SJCRH30 (cell line): ENCODE measurements around the gene VCL. TPM values are rescaled to one million over a fixed set of nuclear protein-coding genes. Genes with fewer than 3 reads are reported as not detected.
A peak's percentile ranks its signal among the peaks of the same experiment; 100 is the strongest.
"Not testable (repeated sequence)": the region's sequence is repeated elsewhere in the genome, so short reads cannot be mapped to it uniquely, and the experiment has no call there.

ENCODE experiments used
- DNase-seq, 2 experiments: peaks; one replicate each; pipeline ENCODE4 v3.0.0-alpha.2; 2015 to 2020
- H3K27ac ChIP-seq: fragments of 250-450 bp; sonication (Bioruptor Pico); 2 replicates; pipeline ENCODE4 v1.5.1; 2020; ENCODE audit warnings: mild to moderate bottlenecking, moderate library complexity
- H3K27me3 ChIP-seq: fragments of 250-450 bp; sonication (Bioruptor Pico); 2 replicates; pipeline ENCODE4 v1.5.1; 2020; ENCODE audit warnings: mild to moderate bottlenecking, moderate library complexity
- H3K36me3 ChIP-seq: fragments of 250-450 bp; sonication (Bioruptor Pico); 2 replicates; pipeline ENCODE4 v1.5.1; 2020; ENCODE audit warnings: mild to moderate bottlenecking, moderate library complexity
- H3K4me1 ChIP-seq: fragments of 250-450 bp; sonication (Bioruptor Pico); 2 replicates; pipeline ENCODE4 v1.5.1; 2020; ENCODE audit warnings: mild to moderate bottlenecking, moderate library complexity
- H3K4me3 ChIP-seq: fragments of 250-450 bp; sonication (Bioruptor Pico); 2 replicates; pipeline ENCODE4 v1.5.1; 2020; ENCODE audit warnings: mild to moderate bottlenecking, moderate library complexity
- H3K9me3 ChIP-seq: fragments of 250-450 bp; sonication (Bioruptor Pico); replicated peaks from 2 replicates; pipeline ENCODE4 v1.5.1; 2020; ENCODE audit warnings: mild to moderate bottlenecking, moderate library complexity
- total RNA-seq: library from RNA; depleted of rRNA; stranded (reverse); fragments of >200 nt; shearing (Covaris generic); gene quantifications from 2 replicates; pipeline ENCODE4 v1.2.3, GENCODE V29; 2014

The VCL gene
- total RNA-seq, 1 experiment from 2014 or later, result 48.1 TPM

DNA sequence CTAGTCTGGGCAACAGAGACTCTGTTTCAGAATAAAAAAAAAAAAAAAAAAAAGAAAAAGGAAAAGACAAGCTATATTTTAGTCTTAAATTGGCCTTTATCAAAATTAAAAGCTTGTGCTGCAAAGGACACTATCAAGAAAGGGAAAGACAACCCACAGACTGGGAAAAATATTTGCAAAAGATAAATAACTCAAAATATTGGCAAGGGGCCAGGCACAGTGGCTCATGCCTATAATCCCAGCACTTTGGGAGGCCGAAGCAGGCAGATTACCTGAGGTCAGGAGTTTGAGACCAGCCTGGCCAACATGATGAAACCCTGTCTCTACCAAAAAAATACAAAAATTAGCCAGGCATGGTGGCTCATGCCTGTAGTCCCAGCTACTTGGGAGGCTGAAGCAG lies 34.3 kb downstream of the VCL start:
- DNase-seq, H3K36me3 ChIP-seq, H3K9me3 ChIP-seq, H3K27ac ChIP-seq, H3K27me3 ChIP-seq, H3K4me3 ChIP-seq: not testable (repeated sequence)
- H3K4me1 ChIP-seq, result peaks cover 20% of the 10 kb centered on the region

GRCh38 chr10:74032900-74033655 lies 35.2 kb downstream of the VCL start:
- Histone ChIP-seq H3K27ac (peak overlapping the region; percentile 45), H3K4me1 (peaks cover 20% of the 10 kb centered on the region), H3K36me3 (peaks cover 7% of the 10 kb centered on the region), H3K4me3 (no peak overlapping the region), H3K9me3 (no peaks in the 10 kb centered on the region), H3K27me3 (no peaks in the 10 kb centered on the region)
- no peak for DNase-seq

DNA sequence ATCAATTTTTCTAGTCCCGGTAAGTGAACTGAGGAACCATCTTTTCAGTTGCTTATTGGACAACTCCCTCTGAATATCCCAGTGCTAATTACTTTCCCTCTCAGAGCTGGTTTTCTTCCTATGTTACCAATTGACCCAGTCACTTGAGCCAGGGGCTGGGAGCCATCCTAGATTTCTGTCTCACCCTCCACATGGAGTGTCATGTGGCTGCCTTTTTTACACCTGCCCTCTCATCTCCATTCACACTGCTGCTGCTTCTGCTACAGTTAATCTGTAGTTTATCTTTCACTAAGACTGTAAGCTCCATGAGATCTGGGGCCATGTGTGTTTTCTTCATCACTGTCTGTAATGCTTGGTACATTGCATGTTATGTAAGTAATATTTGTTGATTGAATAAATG lies 35.8 kb downstream of the VCL start:
- no peak overlapping the region for H3K4me3 ChIP-seq
- no peaks in the 10 kb centered on the region for H3K9me3 ChIP-seq
- H3K27ac ChIP-seq, result peak overlapping the region; percentile 45
- H3K36me3 ChIP-seq, result peaks cover 10% of the 10 kb centered on the region
- H3K4me1 ChIP-seq, result peaks cover 20% of the 10 kb centered on the region
- peak; percentile 58 to 70 for DNase-seq
- no peaks in the 10 kb centered on the region for H3K27me3 ChIP-seq

DNA sequence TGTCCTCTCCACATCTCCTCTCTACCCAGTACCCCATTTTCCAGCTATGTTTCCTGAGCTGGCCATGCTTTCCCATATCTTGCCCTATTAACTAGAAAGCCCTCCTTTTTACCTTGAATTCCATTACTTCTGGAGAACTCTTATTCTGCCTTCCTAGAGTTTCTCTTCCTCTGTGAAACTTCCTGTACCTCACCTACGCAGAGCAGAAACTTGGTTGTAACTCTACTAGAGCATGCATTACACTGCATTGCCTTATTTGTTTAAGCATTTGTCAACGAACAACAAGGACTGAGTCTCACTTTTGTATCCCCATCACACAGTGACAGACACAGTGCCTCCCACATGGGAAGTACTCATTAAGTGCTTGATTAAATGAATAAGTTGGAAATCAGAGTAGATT lies 36.4 kb downstream of the VCL start:
- Histone ChIP-seq H3K9me3 (no peaks in the 10 kb centered on the region), H3K27me3 (no peaks in the 10 kb centered on the region), H3K27ac (no peak overlapping the region), H3K4me1 (peaks cover 18% of the 10 kb centered on the region), H3K4me3 (no peak overlapping the region), H3K36me3 (peaks cover 10% of the 10 kb centered on the region)
- no peak for DNase-seq

DNA sequence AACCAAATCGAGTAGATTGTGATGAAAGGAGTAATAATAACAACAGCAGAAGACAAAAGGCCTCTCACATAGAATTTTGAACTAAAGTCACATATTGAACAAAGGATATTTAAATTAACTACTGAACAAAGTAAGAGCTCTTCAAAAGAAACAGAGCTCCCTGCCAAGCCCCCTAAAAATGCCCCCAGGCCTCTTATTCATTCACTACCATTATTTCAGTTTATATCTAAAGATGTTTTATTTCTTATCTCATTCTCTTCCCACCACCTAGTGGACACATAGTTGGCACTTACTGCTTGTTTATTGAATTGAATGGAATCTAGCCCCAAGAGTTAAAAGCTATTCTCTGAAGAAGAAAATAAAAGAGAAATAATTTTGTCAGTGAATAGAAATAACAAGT lies 37.4 kb downstream of the VCL start:
- DNase-seq, result no peak
- Histone ChIP-seq H3K36me3 (peaks cover 6% of the 10 kb centered on the region; the same call in 1 of the 2 replicates), H3K9me3 (no peaks in the 10 kb centered on the region), H3K4me3 (no peak overlapping the region), H3K27me3 (no peaks in the 10 kb centered on the region), H3K27ac (no peak overlapping the region), H3K4me1 (peaks cover 13% of the 10 kb centered on the region)

DNA sequence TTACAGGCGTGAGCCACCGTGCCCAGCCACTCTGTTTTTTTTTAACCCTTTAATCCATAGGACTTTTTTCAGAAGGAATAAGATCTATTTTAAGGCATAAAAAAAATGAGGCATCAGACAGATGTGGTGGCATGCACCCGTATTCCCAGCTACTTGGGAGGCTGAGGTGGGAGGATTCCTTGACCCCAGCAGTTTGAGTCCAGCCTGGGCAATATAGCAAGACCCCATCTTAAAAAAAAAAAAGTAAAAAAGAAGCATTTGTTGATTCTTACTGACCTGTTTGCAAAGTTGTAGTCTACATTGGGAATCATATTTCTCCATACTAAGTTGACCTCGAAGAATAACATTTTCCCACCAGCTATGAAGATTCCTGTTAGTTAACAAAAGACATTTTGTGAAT lies 38.6 kb downstream of the VCL start:
- H3K27me3 ChIP-seq, result no peaks in the 10 kb centered on the region
- DNase-seq, result no peak
- peaks cover 13% of the 10 kb centered on the region for H3K4me1 ChIP-seq
- H3K27ac ChIP-seq, result no peak overlapping the region
- H3K4me3 ChIP-seq, result no peak overlapping the region
- H3K36me3 ChIP-seq, result peaks cover 6% of the 10 kb centered on the region; the same call in 1 of the 2 replicates
- no peaks in the 10 kb centered on the region for H3K9me3 ChIP-seq

DNA sequence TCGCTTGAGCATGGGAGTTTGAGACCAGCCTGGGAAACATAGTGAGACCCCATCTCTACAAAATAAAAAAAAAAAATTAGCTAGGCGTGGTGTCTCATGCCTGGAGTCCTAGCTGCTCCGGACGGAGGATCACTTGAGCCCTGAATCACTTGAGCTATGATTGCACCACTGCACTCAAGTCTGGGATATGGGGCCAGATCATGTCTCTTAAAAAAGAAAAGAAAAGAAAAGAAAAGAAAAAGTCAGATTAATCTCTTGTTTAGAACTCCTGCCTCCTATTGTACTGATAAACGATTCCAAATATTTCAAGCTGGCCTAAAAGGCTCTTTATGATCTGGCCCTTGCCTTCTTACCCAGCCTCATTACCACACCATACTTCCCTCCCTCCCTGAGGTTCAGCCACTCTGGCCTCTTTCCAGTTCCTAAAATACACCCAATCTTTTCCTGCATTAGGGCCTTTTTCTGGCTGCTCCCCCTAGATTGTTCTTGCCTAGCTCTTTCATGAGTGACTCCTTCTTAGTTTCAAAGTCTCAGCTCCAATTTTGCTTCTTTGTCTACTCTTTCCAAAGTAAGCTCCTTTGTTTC lies 41.7 kb downstream of the VCL start:
- DNase-seq, result peak in 1 of 2 experiments; percentile 33
- Histone ChIP-seq H3K36me3 (peaks cover 20% of the 10 kb centered on the region), H3K4me1 (no peaks in the 10 kb centered on the region), H3K27me3 (no peaks in the 10 kb centered on the region), H3K9me3 (no peaks in the 10 kb centered on the region), H3K4me3 (no peak overlapping the region), H3K27ac (no peak overlapping the region)

- Histone ChIP-seq H3K27me3 (no peaks in the 10 kb centered on the region), H3K4me3 (no peak overlapping the region), H3K36me3 (peaks cover 17% of the 10 kb centered on the region), H3K9me3 (no peaks in the 10 kb centered on the region), H3K27ac (no peak overlapping the region), H3K4me1 (no peaks in the 10 kb centered on the region)
- no peak for DNase-seq
Observed at GRCh38 chr10:74040200-74041126, 42.5 kb downstream of the VCL start.

DNA sequence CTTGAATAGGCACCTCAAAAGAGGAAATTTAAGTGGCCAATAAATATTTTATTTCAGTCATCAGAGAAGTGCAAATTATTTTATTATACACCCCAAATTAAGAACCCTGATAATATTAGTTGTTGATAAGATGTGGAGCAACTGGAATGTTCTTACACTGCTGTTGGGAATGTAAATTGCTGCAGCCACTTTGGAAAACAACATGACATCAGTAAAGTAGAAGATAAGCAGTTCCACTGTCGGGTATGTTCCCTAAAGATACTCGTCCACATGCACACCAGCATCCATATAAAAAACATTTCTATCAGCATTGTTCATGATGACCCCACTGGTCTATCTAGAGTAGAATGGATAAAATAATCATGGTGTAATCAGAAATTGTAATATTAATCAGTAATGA lies 46.5 kb downstream of the VCL start:
- H3K4me1 ChIP-seq, result peaks cover 6% of the 10 kb centered on the region
- H3K27ac ChIP-seq, result no peak overlapping the region
- no peaks in the 10 kb centered on the region for H3K9me3 ChIP-seq
- DNase-seq, result no peak
- H3K27me3 ChIP-seq, result no peaks in the 10 kb centered on the region
- H3K4me3 ChIP-seq, result no peak overlapping the region
- H3K36me3 ChIP-seq, result peaks cover 27% of the 10 kb centered on the region

DNA sequence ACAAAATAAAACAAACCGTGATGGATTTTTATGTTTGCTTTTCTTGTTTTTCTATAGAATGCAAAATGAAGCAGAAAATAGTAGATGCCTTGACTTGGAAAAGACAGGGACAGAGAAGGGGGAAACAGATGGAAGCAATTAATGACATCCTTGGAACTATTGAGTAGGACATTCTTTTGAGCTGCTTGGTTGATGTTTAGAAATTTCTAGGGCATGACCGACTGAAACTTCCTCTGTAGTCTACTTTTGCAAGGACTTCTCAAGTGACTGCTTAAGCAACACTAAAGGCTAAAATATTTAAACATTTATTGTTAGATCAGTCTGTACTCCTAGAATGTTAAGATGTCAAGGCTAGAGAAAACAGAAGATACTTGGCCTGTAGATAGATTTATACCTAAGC lies 49.4 kb downstream of the VCL start:
- Histone ChIP-seq H3K27me3 (no peaks in the 10 kb centered on the region), H3K4me1 (peaks cover 6% of the 10 kb centered on the region), H3K36me3 (peaks cover 27% of the 10 kb centered on the region), H3K4me3 (no peak overlapping the region), H3K9me3 (no peaks in the 10 kb centered on the region), H3K27ac (no peak overlapping the region)
- DNase-seq, result no peak

DNA sequence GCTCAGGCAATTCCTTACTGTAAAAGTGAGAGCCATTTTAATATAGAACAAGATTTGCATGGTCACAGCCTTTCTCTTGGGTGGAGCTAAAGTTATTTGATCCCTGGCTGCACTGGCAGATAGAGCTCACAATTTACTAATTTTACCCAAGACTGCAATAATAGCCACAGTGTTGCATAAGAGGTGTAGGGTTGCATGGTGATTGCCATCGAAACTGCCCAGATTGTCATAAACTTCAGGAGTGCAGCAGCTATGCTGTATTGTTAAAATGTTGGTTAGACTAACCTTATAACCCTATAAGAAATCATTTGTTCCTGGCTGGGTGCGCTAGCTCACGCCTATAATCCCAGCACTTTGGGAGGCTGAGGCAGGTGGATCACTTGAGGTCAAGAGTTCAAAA lies 50.0 kb downstream of the VCL start:
- H3K36me3 ChIP-seq, result peaks cover 27% of the 10 kb centered on the region
- H3K27ac ChIP-seq, result no peak overlapping the region
- H3K9me3 ChIP-seq, result no peaks in the 10 kb centered on the region
- DNase-seq, result peak in 1 of 2 experiments; percentile 44
- H3K4me3 ChIP-seq, result no peak overlapping the region
- H3K4me1 ChIP-seq, result peaks cover 6% of the 10 kb centered on the region
- H3K27me3 ChIP-seq, result no peaks in the 10 kb centered on the region

- no peak for DNase-seq
- Histone ChIP-seq H3K4me1 (peaks cover 6% of the 10 kb centered on the region), H3K9me3 (no peaks in the 10 kb centered on the region), H3K36me3 (peaks cover 25% of the 10 kb centered on the region), H3K27me3 (no peaks in the 10 kb centered on the region), H3K27ac (no peak overlapping the region), H3K4me3 (no peak overlapping the region)
Observed at GRCh38 chr10:74048433-74048832, 50.5 kb downstream of the VCL start.

DNA sequence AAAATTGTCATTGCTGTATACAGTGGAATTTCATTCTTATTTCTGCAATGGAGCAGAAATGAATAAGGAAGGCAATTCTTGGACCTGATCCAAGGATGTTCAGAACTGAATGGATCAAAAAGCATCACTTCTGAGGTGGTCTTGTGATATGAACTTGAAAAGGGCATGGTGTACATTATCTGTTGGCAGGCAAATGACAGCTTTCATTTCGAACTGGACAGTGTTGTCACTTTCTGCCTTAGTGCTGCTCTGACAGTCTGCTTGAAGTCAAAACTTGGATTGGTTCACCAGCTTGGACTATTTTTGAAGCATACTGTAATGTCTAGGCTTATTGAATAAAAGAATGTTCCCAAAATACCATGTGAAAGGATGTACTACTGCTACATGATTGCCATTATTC lies 52.0 kb downstream of the VCL start:
- DNase-seq, result no peak
- Histone ChIP-seq H3K9me3 (no peaks in the 10 kb centered on the region), H3K4me1 (peaks cover 6% of the 10 kb centered on the region), H3K36me3 (peaks cover 13% of the 10 kb centered on the region), H3K4me3 (no peak overlapping the region), H3K27me3 (no peaks in the 10 kb centered on the region), H3K27ac (no peak overlapping the region)

- H3K36me3 ChIP-seq, result peaks cover 13% of the 10 kb centered on the region
- H3K27me3 ChIP-seq, result no peaks in the 10 kb centered on the region
- H3K4me1 ChIP-seq, result peaks cover 8% of the 10 kb centered on the region
- H3K27ac ChIP-seq, result no peak overlapping the region
- no peak overlapping the region for H3K4me3 ChIP-seq
- H3K9me3 ChIP-seq, result no peaks in the 10 kb centered on the region
- DNase-seq, result no peak
Observed at GRCh38 chr10:74050653-74051052, 52.7 kb downstream of the VCL start.

DNA sequence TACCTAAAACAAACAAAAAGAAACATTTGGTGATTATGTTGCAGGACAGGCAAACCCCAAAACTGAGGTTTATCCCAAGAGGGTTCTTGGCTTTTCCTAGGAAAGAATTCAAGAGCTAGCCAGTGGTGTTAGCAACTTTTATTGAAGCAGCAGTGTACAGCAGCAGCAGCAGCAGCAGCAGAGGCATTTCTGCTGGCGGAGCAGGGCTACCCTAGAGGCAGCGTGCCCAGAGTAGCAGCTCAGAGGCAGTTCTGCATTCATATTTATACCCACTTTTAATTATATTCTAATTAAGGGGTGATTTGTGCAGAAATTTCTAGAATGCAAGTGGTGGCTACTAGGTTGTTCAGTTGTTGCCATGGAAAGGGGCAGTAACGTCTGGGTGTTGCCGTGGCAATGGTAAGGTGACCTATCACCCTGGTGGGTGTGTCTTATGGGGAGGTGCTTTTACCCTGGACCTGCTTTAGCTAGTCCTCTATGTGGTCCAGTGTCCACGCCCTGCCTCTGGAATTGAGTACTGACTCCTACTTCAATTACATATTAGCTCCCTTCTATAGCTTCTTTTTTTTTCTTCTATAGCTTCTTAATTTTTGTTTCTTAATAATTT lies 53.9 kb downstream of the VCL start:
- Histone ChIP-seq H3K27me3 (no peaks in the 10 kb centered on the region), H3K9me3 (no peaks in the 10 kb centered on the region), H3K27ac (no peak overlapping the region), H3K4me1 (peaks cover 17% of the 10 kb centered on the region), H3K4me3 (no peak overlapping the region), H3K36me3 (peaks cover 3% of the 10 kb centered on the region)
- DNase-seq, result no peak
